Measurements from ENCODE around the gene PPEF1. TPM values are rescaled to one million over a fixed set of nuclear protein-coding genes. Genes with fewer than 3 reads are reported as not detected.

PPEF1 gene
- total and polyA plus RNA-seq, 9 of the 15 experiments (the other 6 are each of a cell fraction or from before 2014, with no cell fraction given) = not detected

DNA sequence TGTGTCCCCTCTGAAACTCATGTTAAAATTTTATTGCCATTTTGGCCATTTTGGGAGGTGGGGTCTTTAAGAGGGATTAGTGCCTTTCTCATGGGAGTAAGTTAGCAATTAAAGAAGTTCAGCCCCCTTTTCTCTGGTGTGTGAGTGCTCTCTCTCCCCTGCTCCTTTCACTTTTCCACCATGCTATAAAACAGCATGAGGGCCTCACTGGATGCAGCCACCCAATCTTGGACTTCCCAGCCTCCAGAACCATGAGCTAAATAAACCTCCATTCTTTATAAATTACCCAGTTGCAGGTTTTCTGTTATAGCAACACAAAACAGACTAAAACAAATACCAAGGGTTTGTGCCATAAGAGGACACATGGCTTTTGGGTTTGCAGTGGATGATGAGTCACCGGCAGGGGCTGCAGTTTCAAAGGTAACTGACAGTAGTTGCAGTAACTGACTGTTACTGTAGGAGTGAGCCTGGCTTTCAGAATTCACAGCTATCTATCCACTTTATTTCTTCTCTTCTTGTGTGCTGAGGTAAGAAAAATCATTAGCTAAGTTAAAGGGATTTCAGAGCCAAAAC lies 121.5 kb downstream of the PPEF1 start:
- DNase-seq (ENCODE audit: extremely low read depth in 1 of 4, low spot score in 3 of 4) (peak in 3 of 4 experiments; percentile 8 to 11 (median 9)), ATAC-seq (no peak), FAIRE-seq (no peak)
- Histone ChIP-seq H3K4me1 (replicated peaks in 1 of 2; ENCODE audit: control insufficient read depth in 2 of 2, insufficient read depth in 2 of 2, low read length in 2 of 2) (no peaks in the 10 kb centered on the region; a peak in 1 of 5 replicates), H2AFZ (ENCODE audit: low read depth, low read length) (no peak overlapping the region), H3K4me3 (no peak overlapping the region), H3K36me3 (ENCODE audit: control insufficient read depth, insufficient read depth, low read length) (no peaks in the 10 kb centered on the region), H3K27me3 (ENCODE audit: control insufficient read depth in 2 of 2, insufficient read depth in 2 of 2, low read length in 2 of 2) (peaks cover 5 to 12% of the 10 kb centered on the region in 2 experiments; a peak in 4 of 5 replicates), H3K27ac (ENCODE audit: extremely low read depth, low read depth, low read length) (no peak overlapping the region), H3K4me2 (ENCODE audit: insufficient read depth, low read length) (no peak overlapping the region), H3K9me1 (ENCODE audit: control insufficient read depth, insufficient read depth, low read length) (no peaks in the 10 kb centered on the region), H3K9ac (ENCODE audit: insufficient read depth in 1 of 2, low read depth in 2 of 2, low read length in 2 of 2) (no peak overlapping the region), H3K9me3 (replicated peaks; ENCODE audit: control insufficient read depth, insufficient read depth, low read depth, low read length) (no peaks in the 10 kb centered on the region), H4K20me1 (replicated peaks; ENCODE audit: control insufficient read depth, insufficient read depth, low read length) (no peaks in the 10 kb centered on the region), H3K79me2 (ENCODE audit: control insufficient read depth, insufficient read depth, low read length) (no peaks in the 10 kb centered on the region)
- ChIA-PET CTCF (ENCODE audit: low intra/inter-chr PET ratio) (no interaction called here), POLR2A (no interaction called here)
- intact Hi-C loops (cut with micrococcal nuclease) (no loop called here), in situ Hi-C loops (cut with MboI) (no loop called here)
- TF ChIP-seq JUND (IDR thresholded peaks at IDR 0.05; ENCODE audit: borderline replicate concordance, low read depth, low read length) = 0 out of 2 replicates have a peak, but pooled peaks have one; percentile 8
- no peak for TF ChIP-seq JUND (tag; IDR thresholded peaks at IDR 0.05; ENCODE audit: borderline replicate concordance, low read depth, low read length)
- peak in 1 of 3 experiments; percentile 23; a peak in 1 of 6 replicates for TF ChIP-seq CTCF (IDR thresholded peaks at IDR 0.05 in 2 of 3, conservative IDR thresholded peaks at IDR 0.05 in 1 of 3; ENCODE audit: insufficient read depth in 2 of 3, low read depth in 1 of 3, low read length in 3 of 3)
- TF ChIP-seq, protein P1, sequence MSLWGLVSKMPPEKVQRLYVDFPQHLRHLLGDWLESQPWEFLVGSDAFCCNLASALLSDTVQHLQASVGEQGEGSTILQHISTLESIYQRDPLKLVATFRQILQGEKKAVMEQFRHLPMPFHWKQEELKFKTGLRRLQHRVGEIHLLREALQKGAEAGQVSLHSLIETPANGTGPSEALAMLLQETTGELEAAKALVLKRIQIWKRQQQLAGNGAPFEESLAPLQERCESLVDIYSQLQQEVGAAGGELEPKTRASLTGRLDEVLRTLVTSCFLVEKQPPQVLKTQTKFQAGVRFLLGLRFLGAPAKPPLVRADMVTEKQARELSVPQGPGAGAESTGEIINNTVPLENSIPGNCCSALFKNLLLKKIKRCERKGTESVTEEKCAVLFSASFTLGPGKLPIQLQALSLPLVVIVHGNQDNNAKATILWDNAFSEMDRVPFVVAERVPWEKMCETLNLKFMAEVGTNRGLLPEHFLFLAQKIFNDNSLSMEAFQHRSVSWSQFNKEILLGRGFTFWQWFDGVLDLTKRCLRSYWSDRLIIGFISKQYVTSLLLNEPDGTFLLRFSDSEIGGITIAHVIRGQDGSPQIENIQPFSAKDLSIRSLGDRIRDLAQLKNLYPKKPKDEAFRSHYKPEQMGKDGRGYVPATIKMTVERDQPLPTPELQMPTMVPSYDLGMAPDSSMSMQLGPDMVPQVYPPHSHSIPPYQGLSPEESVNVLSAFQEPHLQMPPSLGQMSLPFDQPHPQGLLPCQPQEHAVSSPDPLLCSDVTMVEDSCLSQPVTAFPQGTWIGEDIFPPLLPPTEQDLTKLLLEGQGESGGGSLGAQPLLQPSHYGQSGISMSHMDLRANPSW (CRISPR knock-in tag; IDR thresholded peaks at IDR 0.05) = no peak
- TF ChIP-seq ATF3 (IDR thresholded peaks at IDR 0.05) = peak; percentile 25; the same call in 1 of the 2 replicates
- TF ChIP-seq ATF3 (CRISPR knock-in tag; conservative IDR thresholded peaks at IDR 0.05) = no peak
- no TSS peak for BruUV-seq (replicated peaks)
- 0% methylated on average over 1 of the region's 1 CpG for WGBS (ENCODE audit: insufficient coverage, low coverage, missing lambda C conversion rate)
